ENCODE measurements around the gene SLC6A18. TPM values are rescaled to one million over a fixed set of nuclear protein-coding genes. Genes with fewer than 3 reads are reported as not detected.
"Not testable (repeated sequence)": the region's sequence is repeated elsewhere in the genome, so short reads cannot be mapped to it uniquely, and the experiment has no call there.

The SLC6A18 gene
- total RNA-seq, 5 donors from 2014 or later (not counting 1 experiment from before 2014, with no cell fraction given): not detected

- ATAC-seq (replicated peaks in 1 of 4) (no peak), DNase-seq (no peak)
- peaks cover 0 to 3% (median 2%) of the 10 kb centered on the region in 3 donors for H3K4me1 Mint-ChIP-seq
- no peak overlapping the region for H3K27ac ChIP-seq (ENCODE audit: low read length)
- CTCF ChIA-PET: no interaction called here
- H3K27me3 ChIP-seq (replicated peaks in 1 of 2; ENCODE audit: control insufficient read depth in 2 of 2, extremely low read depth in 1 of 2, insufficient read depth in 2 of 2, low read length in 1 of 2): no peaks in the 10 kb centered on the region
- WGBS (ENCODE audit: insufficient coverage): 88% methylated on average over 6 of the region's 16 CpGs
- H3K4me1 ChIP-seq (ENCODE audit: control insufficient read depth in 1 of 2, extremely low read depth in 1 of 2, insufficient read depth in 2 of 2, low read length in 2 of 2): peaks cover 0 to 15% of the 10 kb centered on the region in 2 experiments
- H3K4me3 Mint-ChIP-seq: no peak overlapping the region
- no peaks in the 10 kb centered on the region for H3K9me3 ChIP-seq
- H3K27me3 Mint-ChIP-seq: no peaks in the 10 kb centered on the region
- POLR2A ChIA-PET: no interaction called here
- peaks cover 0 to 8% of the 10 kb centered on the region in 2 donors for H3K36me3 ChIP-seq (ENCODE audit: control insufficient read depth in 2 of 2, extremely low read depth in 1 of 2, insufficient read depth in 1 of 2, low read length in 1 of 2)
- no peaks in the 10 kb centered on the region for H3K9me3 Mint-ChIP-seq
- no peaks in the 10 kb centered on the region for H3K36me3 Mint-ChIP-seq
- H3K4me3 ChIP-seq (ENCODE audit: control insufficient read depth in 1 of 2, extremely low read depth in 1 of 2, low read length in 1 of 2): no peak overlapping the region
- H3K27ac Mint-ChIP-seq: no peak overlapping the region
Measured at GRCh38 chr5:1274471-1274870, 49.3 kb downstream of the SLC6A18 start.

- H3K9me3 Mint-ChIP-seq; H3K27ac Mint-ChIP-seq; POLR2A ChIA-PET; H3K36me3 Mint-ChIP-seq; DNase-seq; H3K27ac ChIP-seq (ENCODE audit: low read length); H3K36me3 ChIP-seq (ENCODE audit: control insufficient read depth in 2 of 2, extremely low read depth in 1 of 2, insufficient read depth in 1 of 2, low read length in 1 of 2); H3K4me3 ChIP-seq (ENCODE audit: control insufficient read depth in 1 of 2, extremely low read depth in 1 of 2, low read length in 1 of 2); ATAC-seq (replicated peaks in 1 of 4); H3K9me3 ChIP-seq; H3K4me1 Mint-ChIP-seq; CTCF ChIA-PET; H3K4me3 Mint-ChIP-seq; H3K27me3 ChIP-seq (replicated peaks in 1 of 2; ENCODE audit: control insufficient read depth in 2 of 2, extremely low read depth in 1 of 2, insufficient read depth in 2 of 2, low read length in 1 of 2); H3K27me3 Mint-ChIP-seq: not testable (repeated sequence)
- WGBS (ENCODE audit: insufficient coverage): 64% methylated on average over 10 of the region's 10 CpGs
- H3K4me1 ChIP-seq (ENCODE audit: control insufficient read depth in 1 of 2, extremely low read depth in 1 of 2, insufficient read depth in 2 of 2, low read length in 2 of 2): peaks cover 0 to 14% of the 10 kb centered on the region in 2 experiments
Measured at GRCh38 chr5:1275397-1276391, 50.5 kb downstream of the SLC6A18 start.

GRCh38 chr5:1276930-1277329, 51.7 kb downstream of the SLC6A18 start:
- Histone ChIP-seq H3K27ac (ENCODE audit: low read length) (no peak overlapping the region), H3K4me3 (ENCODE audit: control insufficient read depth in 1 of 2, extremely low read depth in 1 of 2, low read length in 1 of 2) (no peak overlapping the region), H3K9me3 (no peaks in the 10 kb centered on the region), H3K27me3 (replicated peaks in 1 of 2; ENCODE audit: control insufficient read depth in 2 of 2, extremely low read depth in 1 of 2, insufficient read depth in 2 of 2, low read length in 1 of 2) (peaks cover 0 to 6% of the 10 kb centered on the region in 2 experiments), H3K4me1 (ENCODE audit: control insufficient read depth in 1 of 2, extremely low read depth in 1 of 2, insufficient read depth in 2 of 2, low read length in 2 of 2) (peaks cover 0 to 14% of the 10 kb centered on the region in 2 experiments), H3K36me3 (ENCODE audit: control insufficient read depth in 2 of 2, extremely low read depth in 1 of 2, insufficient read depth in 1 of 2, low read length in 1 of 2) (peaks cover 0 to 8% of the 10 kb centered on the region in 2 donors)
- peaks cover 0 to 2% (median 0%) of the 10 kb centered on the region in 3 donors for H3K4me1 Mint-ChIP-seq
- DNase-seq (no peak), ATAC-seq (replicated peaks in 1 of 4) (no peak)
- no peak overlapping the region for H3K4me3 Mint-ChIP-seq
- H3K9me3 Mint-ChIP-seq: no peaks in the 10 kb centered on the region
- no peaks in the 10 kb centered on the region for H3K27me3 Mint-ChIP-seq
- ChIA-PET POLR2A (no interaction called here), CTCF (no interaction called here)
- WGBS (ENCODE audit: insufficient coverage): 90% methylated on average over 18 of the region's 20 CpGs
- H3K36me3 Mint-ChIP-seq: no peaks in the 10 kb centered on the region
- H3K27ac Mint-ChIP-seq: no peak overlapping the region

- Mint-ChIP-seq H3K9me3 (no peaks in the 10 kb centered on the region), H3K4me1 (peaks cover 0 to 2% (median 0%) of the 10 kb centered on the region in 3 donors), H3K36me3 (no peaks in the 10 kb centered on the region), H3K4me3 (no peak overlapping the region), H3K27me3 (no peaks in the 10 kb centered on the region), H3K27ac (no peak overlapping the region)
- ATAC-seq (replicated peaks in 1 of 4): no peak
- H3K4me3 ChIP-seq (ENCODE audit: control insufficient read depth in 1 of 2, extremely low read depth in 1 of 2, low read length in 1 of 2): no peak overlapping the region
- H3K27ac ChIP-seq (ENCODE audit: low read length): no peak overlapping the region
- H3K36me3 ChIP-seq (ENCODE audit: control insufficient read depth in 2 of 2, extremely low read depth in 1 of 2, insufficient read depth in 1 of 2, low read length in 1 of 2): peaks cover 0 to 8% of the 10 kb centered on the region in 2 donors
- WGBS (ENCODE audit: insufficient coverage): 96% methylated on average over 9 of the region's 21 CpGs
- CTCF ChIA-PET: no interaction called here
- no peak for DNase-seq
- H3K27me3 ChIP-seq (replicated peaks in 1 of 2; ENCODE audit: control insufficient read depth in 2 of 2, extremely low read depth in 1 of 2, insufficient read depth in 2 of 2, low read length in 1 of 2): peaks cover 0 to 6% of the 10 kb centered on the region in 2 experiments
- peaks cover 0 to 14% of the 10 kb centered on the region in 2 experiments for H3K4me1 ChIP-seq (ENCODE audit: control insufficient read depth in 1 of 2, extremely low read depth in 1 of 2, insufficient read depth in 2 of 2, low read length in 2 of 2)
- POLR2A ChIA-PET: no interaction called here
- H3K9me3 ChIP-seq: no peaks in the 10 kb centered on the region
Measured at GRCh38 chr5:1277331-1277730, 52.1 kb downstream of the SLC6A18 start.

GRCh38 chr5:1277781-1278180, 52.6 kb downstream of the SLC6A18 start:
- Mint-ChIP-seq H3K27ac (no peak overlapping the region), H3K9me3 (no peaks in the 10 kb centered on the region), H3K27me3 (no peaks in the 10 kb centered on the region), H3K4me1 (peaks cover 0 to 2% (median 0%) of the 10 kb centered on the region in 3 donors), H3K36me3 (no peaks in the 10 kb centered on the region), H3K4me3 (no peak overlapping the region)
- H3K27me3 ChIP-seq (replicated peaks in 1 of 2; ENCODE audit: control insufficient read depth in 2 of 2, extremely low read depth in 1 of 2, insufficient read depth in 2 of 2, low read length in 1 of 2): peaks cover 0 to 6% of the 10 kb centered on the region in 2 experiments
- H3K4me3 ChIP-seq (ENCODE audit: control insufficient read depth in 1 of 2, extremely low read depth in 1 of 2, low read length in 1 of 2): no peak overlapping the region
- H3K9me3 ChIP-seq: no peaks in the 10 kb centered on the region
- POLR2A ChIA-PET: no interaction called here
- peaks cover 0 to 8% of the 10 kb centered on the region in 2 donors for H3K36me3 ChIP-seq (ENCODE audit: control insufficient read depth in 2 of 2, extremely low read depth in 1 of 2, insufficient read depth in 1 of 2, low read length in 1 of 2)
- 93% methylated on average over 7 of the region's 10 CpGs for WGBS (ENCODE audit: insufficient coverage)
- no peak for ATAC-seq (replicated peaks in 1 of 4)
- CTCF ChIA-PET: no interaction called here
- H3K4me1 ChIP-seq (ENCODE audit: control insufficient read depth in 1 of 2, extremely low read depth in 1 of 2, insufficient read depth in 2 of 2, low read length in 2 of 2): peaks cover 0 to 14% of the 10 kb centered on the region in 2 experiments
- DNase-seq: no peak
- no peak overlapping the region for H3K27ac ChIP-seq (ENCODE audit: low read length)

GRCh38 chr5:1278216-1278615, 53.0 kb downstream of the SLC6A18 start:
- H3K36me3 Mint-ChIP-seq: no peaks in the 10 kb centered on the region

More at GRCh38 chr5:1278216-1278615, 53.0 kb downstream of the SLC6A18 start:
- peaks cover 0 to 14% of the 10 kb centered on the region in 2 experiments for H3K4me1 ChIP-seq (ENCODE audit: control insufficient read depth in 1 of 2, extremely low read depth in 1 of 2, insufficient read depth in 2 of 2, low read length in 2 of 2)
- H3K4me3 ChIP-seq (ENCODE audit: control insufficient read depth in 1 of 2, extremely low read depth in 1 of 2, low read length in 1 of 2): no peak overlapping the region
- ChIA-PET CTCF (no interaction called here), POLR2A (no interaction called here)
- no peak overlapping the region for H3K27ac ChIP-seq (ENCODE audit: low read length)
- WGBS (ENCODE audit: insufficient coverage): 93% methylated on average over 13 of the region's 13 CpGs
- Mint-ChIP-seq H3K9me3 (no peaks in the 10 kb centered on the region), H3K4me1 (peaks cover 0 to 2% (median 0%) of the 10 kb centered on the region in 3 donors), H3K27ac (no peak overlapping the region), H3K4me3 (no peak overlapping the region), H3K27me3 (no peaks in the 10 kb centered on the region)
- DNase-seq (no peak), ATAC-seq (replicated peaks in 1 of 4) (no peak)
- H3K27me3 ChIP-seq (replicated peaks in 1 of 2; ENCODE audit: control insufficient read depth in 2 of 2, extremely low read depth in 1 of 2, insufficient read depth in 2 of 2, low read length in 1 of 2): peaks cover 0 to 6% of the 10 kb centered on the region in 2 experiments
- no peaks in the 10 kb centered on the region for H3K9me3 ChIP-seq
- H3K36me3 ChIP-seq (ENCODE audit: control insufficient read depth in 2 of 2, extremely low read depth in 1 of 2, insufficient read depth in 1 of 2, low read length in 1 of 2): peaks cover 0 to 8% of the 10 kb centered on the region in 2 donors

Measured in T-cell (primary cell).